ENCODE results near the gene SEC24A. TPM values are rescaled to one million over a fixed set of nuclear protein-coding genes. Genes with fewer than 3 reads are reported as not detected.
"Not testable (repeated sequence)": the region's sequence is repeated elsewhere in the genome, so short reads cannot be mapped to it uniquely, and the experiment has no call there.

SEC24A gene
- total RNA-seq, 2 donors from 2014 or later, result 29.9 to 45.4 TPM

DNA sequence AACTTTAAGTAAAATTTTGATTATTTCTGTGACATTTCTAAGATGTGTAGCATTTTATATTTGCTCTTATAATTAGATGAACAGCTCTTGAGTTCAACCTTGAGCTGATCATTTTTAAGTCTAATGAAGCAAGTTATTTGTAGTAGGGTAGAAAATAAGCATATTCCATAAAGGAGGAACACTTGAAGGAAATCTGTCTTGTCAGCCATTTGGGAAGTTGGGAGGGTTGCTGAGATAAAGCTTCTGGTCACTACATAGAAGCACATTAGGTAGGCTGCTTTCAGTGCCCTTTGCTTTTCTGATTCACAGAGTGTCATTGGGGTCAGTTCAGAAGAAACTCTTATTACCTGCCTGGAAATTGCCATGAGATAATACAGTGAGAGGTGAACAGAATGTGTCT is 44.1 kb downstream of the SEC24A start:
- Histone ChIP-seq H3K9me3 (no peaks in the 10 kb centered on the region), H3K27ac (no peak overlapping the region), H3K4me1 (no peaks in the 10 kb centered on the region), H3K9ac (ENCODE audit: low read depth in 2 of 2, low read length in 2 of 2) (no peak overlapping the region), H3K36me3 (peaks cover 10% of the 10 kb centered on the region), H3K4me3 (no peak overlapping the region), H3K27me3 (no peaks in the 10 kb centered on the region)
- intact Hi-C loops (cut with DNase I), result no loop called here
- no peak for TF ChIP-seq CTCF (IDR thresholded peaks at IDR 0.05)
- DNase-seq, result no peak

- no peaks in the 10 kb centered on the region for H3K36me3 ChIP-seq
- H3K27me3 ChIP-seq, result no peaks in the 10 kb centered on the region
- no peak for DNase-seq
- no peaks in the 10 kb centered on the region for H3K4me1 ChIP-seq
- intact Hi-C loops (cut with DNase I), result no loop called here
- no peak overlapping the region for H3K4me3 ChIP-seq
- H3K9ac ChIP-seq (ENCODE audit: low read depth in 2 of 2, low read length in 2 of 2), result no peak overlapping the region
- H3K9me3 ChIP-seq, result no peaks in the 10 kb centered on the region
- H3K27ac ChIP-seq, result no peak overlapping the region
- no peak for TF ChIP-seq CTCF (IDR thresholded peaks at IDR 0.05)
Observed at GRCh38 chr5:134708301-134708700, 59.7 kb downstream of the SEC24A start.

DNA sequence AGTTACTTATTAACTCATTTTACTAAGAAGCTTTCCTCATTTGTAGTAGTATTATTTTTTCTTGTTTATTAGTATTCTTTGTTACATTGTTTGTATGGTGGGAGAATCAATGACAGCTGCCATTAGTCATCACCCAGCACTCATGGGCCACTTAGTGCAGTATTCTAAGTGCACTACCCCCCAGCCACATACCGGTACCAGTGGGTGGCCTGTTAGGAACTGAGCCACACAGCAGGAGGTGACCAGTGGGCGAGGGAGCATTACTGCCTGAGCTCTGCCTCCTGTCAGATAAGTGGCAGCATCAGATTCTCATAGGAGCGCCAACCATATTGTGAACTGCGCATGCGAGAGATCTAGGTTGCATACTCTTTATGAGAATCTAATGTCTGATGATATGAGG is 65.5 kb downstream of the SEC24A start:
- Histone ChIP-seq H3K27me3 (no peaks in the 10 kb centered on the region), H3K27ac (no peak overlapping the region), H3K9ac (ENCODE audit: low read depth in 2 of 2, low read length in 2 of 2) (no peak overlapping the region), H3K4me3 (no peak overlapping the region), H3K4me1 (no peaks in the 10 kb centered on the region), H3K9me3 (no peaks in the 10 kb centered on the region), H3K36me3 (peaks cover 3% of the 10 kb centered on the region)
- DNase-seq, result no peak
- no peak for TF ChIP-seq CTCF (IDR thresholded peaks at IDR 0.05)
- intact Hi-C loops (cut with DNase I), result no loop called here

- Histone ChIP-seq H3K36me3 (peaks cover 3% of the 10 kb centered on the region), H3K27me3 (no peaks in the 10 kb centered on the region), H3K9ac (ENCODE audit: low read depth in 2 of 2, low read length in 2 of 2) (no peak overlapping the region), H3K27ac (no peak overlapping the region), H3K4me1 (no peaks in the 10 kb centered on the region), H3K9me3 (no peaks in the 10 kb centered on the region), H3K4me3 (no peak overlapping the region)
- intact Hi-C loops (cut with DNase I), result no loop called here
- no peak for TF ChIP-seq CTCF (IDR thresholded peaks at IDR 0.05)
- no peak for DNase-seq
Observed at GRCh38 chr5:134714541-134714940, 66.0 kb downstream of the SEC24A start.

GRCh38 chr5:134715466-134715865 is 66.9 kb downstream of the SEC24A start:
- intact Hi-C loops (cut with DNase I); H3K27ac ChIP-seq; H3K9ac ChIP-seq (ENCODE audit: low read depth in 2 of 2, low read length in 2 of 2); H3K4me3 ChIP-seq; H3K4me1 ChIP-seq; DNase-seq; H3K36me3 ChIP-seq; H3K9me3 ChIP-seq; H3K27me3 ChIP-seq: not testable (repeated sequence)

- H3K9me3 ChIP-seq, result no peaks in the 10 kb centered on the region
- DNase-seq, result no peak
- H3K4me1 ChIP-seq, result no peaks in the 10 kb centered on the region
- H3K36me3 ChIP-seq, result peaks cover 16% of the 10 kb centered on the region
- intact Hi-C loops (cut with DNase I), result no loop called here
- no peak overlapping the region for H3K9ac ChIP-seq (ENCODE audit: low read depth in 2 of 2, low read length in 2 of 2)
- no peak for TF ChIP-seq CTCF (IDR thresholded peaks at IDR 0.05)
- H3K27ac ChIP-seq, result no peak overlapping the region
- no peaks in the 10 kb centered on the region for H3K27me3 ChIP-seq
- no peak overlapping the region for H3K4me3 ChIP-seq
Observed at GRCh38 chr5:134724872-134725271, 76.3 kb downstream of the SEC24A start.
